Astrocyte of the cerebellum (primary cell): Measurements from ENCODE around the gene DAB2IP.

Experiments used
- DNase-seq: peaks from one replicate; pipeline ENCODE4 v3.0.0-alpha.2; 2011; ENCODE audit warnings: low read depth
- H3K4me3 ChIP-seq: 2 replicates; pipeline ENCODE4 v1.5.1; 2011; ENCODE audit warnings: mild to moderate bottlenecking, low read depth, low read length, moderate library complexity
- in situ Hi-C: cut with HindIII; loops from 2 replicates; pipeline ENCODE4 v1.10.0; 2017; ENCODE audit warnings: low sequenced_read_pairs
- TF ChIP-seq, protein P1 (sequence below): IDR thresholded peaks from 2 replicates; pipeline ENCODE4 v1.5.1; 2012; ENCODE audit warnings: low read length, low read depth, moderate library complexity, mild to moderate bottlenecking; ENCODE audit errors: missing control alignments

The DAB2IP gene

DNA sequence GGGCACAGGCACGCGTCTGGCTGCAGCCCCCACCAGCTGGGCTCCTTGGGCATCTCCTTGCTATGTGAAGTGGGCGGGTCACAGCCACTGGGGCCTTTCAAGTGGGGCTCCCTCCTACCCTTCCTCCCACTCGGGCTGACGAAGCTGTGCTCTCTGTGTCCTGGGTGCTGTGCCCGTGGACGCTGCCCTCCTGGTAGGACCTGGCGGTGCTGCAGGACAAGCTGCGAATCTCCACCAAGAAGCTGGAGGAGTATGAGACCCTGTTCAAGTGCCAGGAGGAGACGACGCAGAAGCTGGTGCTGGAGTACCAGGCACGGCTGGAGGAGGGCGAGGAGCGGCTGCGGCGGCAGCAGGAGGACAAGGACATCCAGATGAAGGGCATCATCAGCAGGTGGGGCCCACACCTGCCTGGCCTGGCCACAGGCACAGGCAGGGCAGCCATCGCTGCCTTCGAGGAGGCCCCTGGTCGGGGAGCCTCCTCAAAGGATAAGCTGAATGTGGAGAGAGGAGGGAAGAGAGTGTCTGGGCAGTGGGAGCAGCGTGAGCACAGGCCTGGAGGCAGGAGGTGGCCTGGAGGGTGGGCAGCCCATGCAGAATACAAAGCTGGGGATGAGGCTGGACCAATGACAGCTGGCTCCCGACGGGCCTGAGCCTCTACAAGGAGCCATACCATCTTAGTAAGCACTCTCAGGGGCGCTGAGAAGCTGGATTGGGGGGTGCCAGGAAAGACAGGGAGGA lies 124.7 kb downstream of the DAB2IP start:
- H3K4me3 ChIP-seq, result no peak overlapping the region
- TF ChIP-seq, protein P1, sequence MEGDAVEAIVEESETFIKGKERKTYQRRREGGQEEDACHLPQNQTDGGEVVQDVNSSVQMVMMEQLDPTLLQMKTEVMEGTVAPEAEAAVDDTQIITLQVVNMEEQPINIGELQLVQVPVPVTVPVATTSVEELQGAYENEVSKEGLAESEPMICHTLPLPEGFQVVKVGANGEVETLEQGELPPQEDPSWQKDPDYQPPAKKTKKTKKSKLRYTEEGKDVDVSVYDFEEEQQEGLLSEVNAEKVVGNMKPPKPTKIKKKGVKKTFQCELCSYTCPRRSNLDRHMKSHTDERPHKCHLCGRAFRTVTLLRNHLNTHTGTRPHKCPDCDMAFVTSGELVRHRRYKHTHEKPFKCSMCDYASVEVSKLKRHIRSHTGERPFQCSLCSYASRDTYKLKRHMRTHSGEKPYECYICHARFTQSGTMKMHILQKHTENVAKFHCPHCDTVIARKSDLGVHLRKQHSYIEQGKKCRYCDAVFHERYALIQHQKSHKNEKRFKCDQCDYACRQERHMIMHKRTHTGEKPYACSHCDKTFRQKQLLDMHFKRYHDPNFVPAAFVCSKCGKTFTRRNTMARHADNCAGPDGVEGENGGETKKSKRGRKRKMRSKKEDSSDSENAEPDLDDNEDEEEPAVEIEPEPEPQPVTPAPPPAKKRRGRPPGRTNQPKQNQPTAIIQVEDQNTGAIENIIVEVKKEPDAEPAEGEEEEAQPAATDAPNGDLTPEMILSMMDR, result no peak
- no peak for DNase-seq
- in situ Hi-C loops, result no loop called here

DNA sequence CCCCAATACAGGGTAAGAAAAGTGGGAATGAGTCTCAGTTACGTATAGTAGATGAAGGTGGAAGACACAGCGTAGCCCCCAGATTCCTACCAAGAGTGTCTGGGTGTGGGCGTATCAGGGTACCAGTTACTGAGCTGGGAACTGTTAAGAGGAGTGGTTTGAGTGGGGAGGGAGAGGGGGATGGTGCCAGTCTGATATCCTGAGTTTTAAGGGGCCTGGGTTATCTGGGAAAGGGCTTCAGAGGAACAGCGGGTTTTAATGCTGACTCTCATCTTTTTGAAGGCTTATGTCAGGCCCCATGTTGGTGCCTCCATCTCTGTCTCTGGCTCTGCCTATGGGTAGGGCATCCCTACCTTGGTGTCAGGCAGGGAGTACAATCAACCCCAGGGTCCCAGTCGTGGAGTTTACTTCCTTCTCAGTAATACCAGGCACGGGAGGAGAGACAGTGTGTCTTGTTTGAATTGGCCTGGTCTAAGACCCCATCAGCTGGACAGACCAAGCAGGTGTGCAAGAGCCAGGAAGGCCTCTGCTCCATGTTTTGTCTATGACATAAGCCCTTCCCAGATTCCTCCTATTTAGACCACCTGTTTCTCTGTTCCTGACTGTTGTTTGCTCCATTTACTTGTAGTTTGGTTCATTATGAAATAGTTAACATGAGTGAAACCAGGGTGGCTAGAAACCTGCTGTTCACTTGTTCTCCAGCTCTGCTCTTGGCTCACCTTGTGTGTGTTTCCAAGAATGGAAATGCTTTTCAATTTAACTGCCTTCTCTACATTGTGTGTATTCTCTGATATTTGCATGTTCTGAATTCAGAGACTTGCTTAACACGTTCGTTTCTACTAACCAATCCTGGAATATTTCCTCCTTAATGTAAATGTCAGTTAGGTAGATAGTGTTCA lies 125.6 kb downstream of the DAB2IP start:
- H3K4me3 ChIP-seq, result no peak overlapping the region
- TF ChIP-seq, protein P1, result no peak
- no peak for DNase-seq
- in situ Hi-C loops, result no loop called here

DNA sequence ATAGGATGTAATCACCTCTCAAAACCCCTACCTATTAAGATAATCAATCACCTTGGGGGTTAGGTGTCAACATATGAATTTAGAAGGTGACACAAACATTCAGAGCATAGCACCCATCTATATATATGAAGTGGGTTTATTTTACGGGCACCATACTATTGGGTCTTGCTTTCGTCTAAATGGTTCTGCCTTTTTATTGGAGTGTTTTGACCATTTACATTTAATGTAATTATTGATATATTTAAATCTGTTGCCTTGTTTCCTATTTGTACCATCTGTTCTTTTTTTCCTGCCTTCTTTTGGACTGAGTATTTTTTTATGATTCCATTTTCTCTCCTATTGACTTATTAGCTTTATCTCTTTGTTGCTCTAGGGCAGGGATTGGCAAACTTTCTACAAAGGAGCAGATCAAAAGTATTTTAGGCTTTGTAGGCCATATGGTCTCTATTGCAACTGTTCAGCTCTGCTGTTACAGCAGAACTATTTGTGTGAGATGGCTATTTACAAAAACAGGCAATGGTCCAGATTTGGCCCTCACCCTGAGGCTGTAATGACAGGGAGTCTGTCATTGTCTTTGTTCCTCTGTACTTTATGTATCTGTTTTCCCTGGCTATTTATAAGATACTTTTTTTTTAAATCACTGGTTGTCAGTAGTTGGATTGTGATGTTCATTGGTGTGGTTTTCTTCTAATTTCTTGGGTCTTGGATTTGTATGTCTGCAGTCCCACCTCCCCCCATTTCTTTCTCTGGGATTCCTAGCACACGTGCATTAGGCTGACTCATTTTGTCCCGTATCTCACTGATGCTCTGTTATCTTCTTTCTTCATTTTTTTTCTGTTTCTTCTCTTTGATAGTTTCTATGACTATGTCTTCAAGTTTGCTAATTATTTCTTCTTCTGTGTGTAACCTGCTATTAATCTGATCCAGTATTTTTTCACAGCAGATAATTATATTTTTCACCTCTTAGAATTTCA lies 127.1 kb downstream of the DAB2IP start:
- in situ Hi-C loops, result no loop called here
- no peak for DNase-seq
- TF ChIP-seq, protein P1, result no peak
- no peak overlapping the region for H3K4me3 ChIP-seq

DNA sequence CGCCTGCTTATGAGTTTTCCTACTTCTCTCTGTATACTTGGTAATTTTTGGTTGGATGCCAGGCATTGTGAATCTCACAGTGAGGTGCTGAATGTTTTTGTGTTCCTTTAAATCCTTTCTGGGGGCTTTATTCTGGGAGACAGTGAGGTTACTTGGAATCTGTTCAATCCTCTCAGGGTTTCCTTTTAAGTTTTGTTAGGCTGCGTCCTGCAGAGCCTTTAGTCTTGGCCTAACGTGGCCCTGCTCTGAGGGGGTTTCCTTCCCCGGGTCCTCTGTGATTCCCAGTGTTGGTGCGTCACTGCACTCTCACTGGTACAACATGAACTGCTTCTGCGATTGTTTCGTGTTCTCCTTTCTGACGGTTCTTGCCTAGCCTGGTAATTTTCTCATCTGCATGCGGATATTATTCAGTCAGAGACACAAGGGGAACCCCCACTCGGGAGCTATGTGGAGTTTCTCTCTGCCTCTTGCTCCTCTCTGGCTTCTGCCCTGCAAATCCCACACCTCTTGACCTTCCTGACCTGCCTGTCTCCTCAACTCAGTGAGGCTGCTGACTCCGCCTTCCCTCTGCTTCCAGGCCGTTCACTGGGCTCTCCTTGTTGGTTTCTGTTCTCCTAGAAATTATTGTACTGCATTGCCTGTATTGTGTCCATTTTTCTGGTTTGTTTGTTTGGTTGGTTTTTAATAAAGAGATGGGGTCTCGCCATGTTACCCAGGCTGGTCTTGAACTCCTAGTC lies 128.1 kb downstream of the DAB2IP start:
- peak; percentile 48 for DNase-seq

DNA sequence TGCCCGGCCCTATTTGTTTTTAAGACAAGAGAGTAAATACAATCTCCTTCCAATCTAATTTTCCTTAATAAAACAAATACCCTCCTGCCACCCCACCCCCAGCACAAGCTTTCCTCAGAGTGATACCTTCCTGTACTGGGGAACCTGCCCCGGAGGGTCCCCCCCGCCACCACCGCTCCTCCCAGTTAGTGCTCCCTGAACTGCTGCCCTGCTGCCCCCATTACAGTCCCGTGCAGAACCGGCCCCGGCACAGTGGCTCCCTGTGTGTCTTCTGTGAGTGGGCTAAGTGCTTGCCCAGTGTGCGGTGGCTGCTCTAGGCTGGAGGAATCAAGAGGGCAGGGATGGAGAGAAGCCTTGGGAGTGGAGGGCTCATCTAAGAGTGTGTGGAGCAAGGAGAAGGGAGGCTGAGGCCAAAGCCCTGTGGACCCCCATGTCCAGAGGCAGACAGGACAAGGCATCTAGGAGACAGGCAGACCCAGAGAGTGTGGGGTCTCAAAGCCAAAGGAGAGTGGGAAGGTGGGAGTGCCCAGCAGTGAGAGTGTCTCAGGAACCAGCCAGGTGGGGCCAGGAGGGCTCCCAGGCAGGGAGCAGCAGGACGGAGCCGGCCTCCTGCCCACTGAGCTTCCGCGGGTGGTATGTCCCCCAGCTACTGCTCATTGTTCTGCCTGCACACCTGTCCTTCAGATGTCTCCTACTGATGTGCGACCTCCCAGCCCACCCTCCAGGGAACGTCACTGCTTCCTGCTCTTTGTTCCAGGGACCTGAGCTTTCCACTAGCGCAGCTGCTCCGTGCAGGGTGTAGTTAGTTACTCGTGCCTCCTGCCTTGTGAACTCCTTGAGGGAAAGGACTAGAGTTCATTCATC lies 129.0 kb downstream of the DAB2IP start:
- no peak for DNase-seq
- TF ChIP-seq, protein P1, result no peak
- in situ Hi-C loops, result no loop called here
- H3K4me3 ChIP-seq, result no peak overlapping the region

More for the DNA sequence above, 128.1 kb downstream of the DAB2IP start:
- in situ Hi-C loops, result no loop called here
- no peak overlapping the region for H3K4me3 ChIP-seq
- TF ChIP-seq, protein P1, result no peak
